GM23338 (cell line): ENCODE results near the gene OVCA2. TPM values are rescaled to one million over a fixed set of nuclear protein-coding genes. Genes with fewer than 3 reads are reported as not detected.

Experiments used
- CREB1 ChIP-seq: fragments of 250-450 bp; sonication (Bioruptor Pico); IDR thresholded peaks from 2 replicates; pipeline ENCODE4 v1.5.0; 2020; ENCODE audit warnings: low read depth, mild to moderate bottlenecking, moderate library complexity
- ETS1 ChIP-seq: IDR thresholded peaks from 2 replicates; pipeline ENCODE4 v1.6.1; 2016; ENCODE audit warnings: antibody characterized with exemption
- EZH2phosphoT487 ChIP-seq: fragments of 200-600 bp; sonication (generic); IDR thresholded peaks from one replicate; pipeline ENCODE4 v1.8.1; 2018; ENCODE audit warnings: antibody characterized with exemption; ENCODE audit not compliant: unreplicated experiment
- JUNB ChIP-seq: IDR thresholded peaks from one replicate; pipeline ENCODE4 v1.6.1; 2016; ENCODE audit warnings: antibody characterized with exemption; ENCODE audit not compliant: unreplicated experiment
- NANOG ChIP-seq: IDR thresholded peaks from 2 replicates; pipeline ENCODE4 v1.6.1; 2016; ENCODE audit warnings: antibody characterized with exemption, borderline replicate concordance
- POLR2AphosphoS5 ChIP-seq: IDR thresholded peaks from 2 replicates; pipeline ENCODE4 v1.6.1; 2016; ENCODE audit warnings: antibody characterized with exemption, low read depth
- STAT1 ChIP-seq: IDR thresholded peaks from one replicate; pipeline ENCODE4 v1.6.1; 2016; ENCODE audit warnings: antibody characterized with exemption; ENCODE audit not compliant: unreplicated experiment
- ZNF114 ChIP-seq: fragments of 250-450 bp; sonication (Bioruptor Pico); IDR thresholded peaks from 2 replicates; pipeline ENCODE4 v1.5.0; 2020; ENCODE audit warnings: mild to moderate bottlenecking, moderate library complexity
- ZNF331 ChIP-seq: fragments of 250-450 bp; sonication (Bioruptor Pico); IDR thresholded peaks from 2 replicates; pipeline ENCODE4 v1.5.0; 2020; ENCODE audit warnings: low read depth, mild to moderate bottlenecking, moderate library complexity
- polyA plus RNA-seq: library from polyadenylated mRNA; unstranded; fragments of >200 nt; fragmentation: Nextera tagmentation; extraction: Ambion mirVana; gene quantifications from 2 replicates; pipeline ENCODE4 v1.2.1, GENCODE V29; 2016
- total RNA-seq: library from RNA; depleted of rRNA; stranded (reverse); fragments of >200 nt; shearing (Covaris generic); gene quantifications from 2 replicates; pipeline ENCODE4 v1.2.3, GENCODE V29; 2014
- TF ChIP-seq, protein P1 (sequence below): fragments of 250-450 bp; sonication (Bioruptor Pico); IDR thresholded peaks from 2 replicates; pipeline ENCODE4 v1.5.0; 2020; ENCODE audit warnings: mild to moderate bottlenecking, moderate library complexity

The OVCA2 gene
- total and polyA plus RNA-seq, 2 experiments from 2014 or later: 15.9 to 21.3 TPM

- TF ChIP-seq, protein P1, sequence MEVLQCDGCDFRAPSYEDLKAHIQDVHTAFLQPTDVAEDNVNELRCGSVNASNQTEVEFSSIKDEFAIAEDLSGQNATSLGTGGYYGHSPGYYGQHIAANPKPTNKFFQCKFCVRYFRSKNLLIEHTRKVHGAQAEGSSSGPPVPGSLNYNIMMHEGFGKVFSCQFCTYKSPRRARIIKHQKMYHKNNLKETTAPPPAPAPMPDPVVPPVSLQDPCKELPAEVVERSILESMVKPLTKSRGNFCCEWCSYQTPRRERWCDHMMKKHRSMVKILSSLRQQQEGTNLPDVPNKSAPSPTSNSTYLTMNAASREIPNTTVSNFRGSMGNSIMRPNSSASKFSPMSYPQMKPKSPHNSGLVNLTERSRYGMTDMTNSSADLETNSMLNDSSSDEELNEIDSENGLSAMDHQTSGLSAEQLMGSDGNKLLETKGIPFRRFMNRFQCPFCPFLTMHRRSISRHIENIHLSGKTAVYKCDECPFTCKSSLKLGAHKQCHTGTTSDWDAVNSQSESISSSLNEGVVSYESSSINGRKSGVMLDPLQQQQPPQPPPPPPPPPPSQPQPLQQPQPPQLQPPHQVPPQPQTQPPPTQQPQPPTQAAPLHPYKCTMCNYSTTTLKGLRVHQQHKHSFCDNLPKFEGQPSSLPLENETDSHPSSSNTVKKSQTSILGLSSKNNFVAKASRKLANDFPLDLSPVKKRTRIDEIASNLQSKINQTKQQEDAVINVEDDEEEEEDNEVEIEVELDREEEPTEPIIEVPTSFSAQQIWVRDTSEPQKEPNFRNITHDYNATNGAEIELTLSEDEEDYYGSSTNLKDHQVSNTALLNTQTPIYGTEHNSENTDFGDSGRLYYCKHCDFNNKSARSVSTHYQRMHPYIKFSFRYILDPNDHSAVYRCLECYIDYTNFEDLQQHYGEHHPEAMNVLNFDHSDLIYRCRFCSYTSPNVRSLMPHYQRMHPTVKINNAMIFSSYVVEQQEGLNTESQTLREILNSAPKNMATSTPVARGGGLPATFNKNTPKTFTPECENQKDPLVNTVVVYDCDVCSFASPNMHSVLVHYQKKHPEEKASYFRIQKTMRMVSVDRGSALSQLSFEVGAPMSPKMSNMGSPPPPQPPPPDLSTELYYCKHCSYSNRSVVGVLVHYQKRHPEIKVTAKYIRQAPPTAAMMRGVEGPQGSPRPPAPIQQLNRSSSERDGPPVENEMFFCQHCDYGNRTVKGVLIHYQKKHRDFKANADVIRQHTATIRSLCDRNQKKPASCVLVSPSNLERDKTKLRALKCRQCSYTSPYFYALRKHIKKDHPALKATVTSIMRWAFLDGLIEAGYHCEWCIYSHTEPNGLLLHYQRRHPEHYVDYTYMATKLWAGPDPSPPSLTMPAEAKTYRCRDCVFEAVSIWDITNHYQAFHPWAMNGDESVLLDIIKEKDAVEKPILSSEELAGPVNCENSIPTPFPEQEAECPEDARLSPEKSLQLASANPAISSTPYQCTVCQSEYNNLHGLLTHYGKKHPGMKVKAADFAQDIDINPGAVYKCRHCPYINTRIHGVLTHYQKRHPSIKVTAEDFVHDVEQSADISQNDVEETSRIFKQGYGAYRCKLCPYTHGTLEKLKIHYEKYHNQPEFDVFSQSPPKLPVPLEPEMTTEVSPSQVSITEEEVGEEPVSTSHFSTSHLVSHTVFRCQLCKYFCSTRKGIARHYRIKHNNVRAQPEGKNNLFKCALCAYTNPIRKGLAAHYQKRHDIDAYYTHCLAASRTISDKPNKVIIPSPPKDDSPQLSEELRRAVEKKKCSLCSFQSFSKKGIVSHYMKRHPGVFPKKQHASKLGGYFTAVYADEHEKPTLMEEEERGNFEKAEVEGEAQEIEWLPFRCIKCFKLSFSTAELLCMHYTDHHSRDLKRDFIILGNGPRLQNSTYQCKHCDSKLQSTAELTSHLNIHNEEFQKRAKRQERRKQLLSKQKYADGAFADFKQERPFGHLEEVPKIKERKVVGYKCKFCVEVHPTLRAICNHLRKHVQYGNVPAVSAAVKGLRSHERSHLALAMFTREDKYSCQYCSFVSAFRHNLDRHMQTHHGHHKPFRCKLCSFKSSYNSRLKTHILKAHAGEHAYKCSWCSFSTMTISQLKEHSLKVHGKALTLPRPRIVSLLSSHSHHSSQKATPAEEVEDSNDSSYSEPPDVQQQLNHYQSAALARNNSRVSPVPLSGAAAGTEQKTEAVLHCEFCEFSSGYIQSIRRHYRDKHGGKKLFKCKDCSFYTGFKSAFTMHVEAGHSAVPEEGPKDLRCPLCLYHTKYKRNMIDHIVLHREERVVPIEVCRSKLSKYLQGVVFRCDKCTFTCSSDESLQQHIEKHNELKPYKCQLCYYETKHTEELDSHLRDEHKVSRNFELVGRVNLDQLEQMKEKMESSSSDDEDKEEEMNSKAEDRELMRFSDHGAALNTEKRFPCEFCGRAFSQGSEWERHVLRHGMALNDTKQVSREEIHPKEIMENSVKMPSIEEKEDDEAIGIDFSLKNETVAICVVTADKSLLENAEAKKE (CRISPR knock-in tag): no peak
- TF ChIP-seq CREB1 (CRISPR knock-in tag) (no peak), POLR2AphosphoS5 (no peak), ZNF114 (CRISPR knock-in tag) (no peak), STAT1 (no peak), EZH2phosphoT487 (no peak), ETS1 (no peak), NANOG (no peak), JUNB (no peak), ZNF331 (CRISPR knock-in tag) (no peak)
Observed at GRCh38 chr17:2017274-2017941, 24.4 kb upstream of the OVCA2 start (continued).
